Medulla oblongata (tissue), 1 donor: Measurements from ENCODE around the gene THBS4.
A peak's percentile ranks its signal among the peaks of the same experiment; 100 is the strongest.

Experiments
- DNase-seq: peaks from one replicate; pipeline ENCODE4 v3.0.0-alpha.2; 2015; ENCODE audit errors: extremely low spot score

The THBS4 gene

GRCh38 chr5:80048084-80048780, 13.1 kb downstream of the THBS4 start:
- DNase-seq = no peak

- DNase-seq = no peak
Observed at GRCh38 chr5:80052464-80052863, 17.3 kb downstream of the THBS4 start.

- DNase-seq = no peak
Observed at GRCh38 chr5:80054682-80055081, 19.5 kb downstream of the THBS4 start.

GRCh38 chr5:80055491-80056170, 20.5 kb downstream of the THBS4 start:
- DNase-seq = no peak

- no peak for DNase-seq
Observed at GRCh38 chr5:80057099-80057498, 22.0 kb downstream of the THBS4 start.

GRCh38 chr5:80057921-80058320, 22.8 kb downstream of the THBS4 start:
- DNase-seq = no peak

GRCh38 chr5:80059354-80059980, 24.3 kb downstream of the THBS4 start:
- DNase-seq = no peak

- no peak for DNase-seq
Observed at GRCh38 chr5:80060966-80061365, 25.8 kb downstream of the THBS4 start.

- no peak for DNase-seq
Observed at GRCh38 chr5:80061547-80061946, 26.4 kb downstream of the THBS4 start.

- DNase-seq = no peak
Observed at GRCh38 chr5:80064124-80064523, 29.0 kb downstream of the THBS4 start.

GRCh38 chr5:80067016-80067415, 31.9 kb downstream of the THBS4 start:
- DNase-seq = no peak

- DNase-seq = no peak
Observed at GRCh38 chr5:80067531-80068245, 32.5 kb downstream of the THBS4 start.

GRCh38 chr5:80068246-80068636, 33.1 kb downstream of the THBS4 start:
- no peak for DNase-seq

- no peak for DNase-seq
Observed at GRCh38 chr5:80068775-80069174, 33.6 kb downstream of the THBS4 start.

GRCh38 chr5:80069251-80069800, 34.2 kb downstream of the THBS4 start:
- no peak for DNase-seq

- DNase-seq = peak; percentile 35
Observed at GRCh38 chr5:80069918-80070318, 34.8 kb downstream of the THBS4 start.

GRCh38 chr5:80070338-80071056, 35.3 kb downstream of the THBS4 start:
- no peak for DNase-seq

- DNase-seq = no peak
Observed at GRCh38 chr5:80071510-80072021, 36.4 kb downstream of the THBS4 start.

GRCh38 chr5:80072103-80073073, 37.2 kb downstream of the THBS4 start:
- DNase-seq = no peak
